Psoas muscle (tissue), 8 donors: ENCODE measurements around the gene FICD. TPM values are rescaled to one million over a fixed set of nuclear protein-coding genes. Genes with fewer than 3 reads are reported as not detected.

Source experiments
- ATAC-seq, 4 donors: fragments of 200-7000 bp; cut with Tn5 transposase; one replicate each; pipeline ENCODE4 v1.9.1; 2020; ENCODE audit warnings: moderate library complexity in 3 of 4, mild to moderate bottlenecking in 2 of 4
- DNase-seq, 2 donors: peaks; one replicate each; pipeline ENCODE4 v3.0.0-alpha.2; 2020
- H3K27ac ChIP-seq: fragments of 200-600 bp; one replicate; pipeline ENCODE4 v1.8.0; 2022
- H3K27me3 ChIP-seq, 3 donors: fragments of 200-600 bp in 1 of 3; one replicate each; pipeline versions ENCODE4 v1.6.1 to v1.8.0; 2013 to 2022; ENCODE audit warnings: low read length in 2 of 3, mild to moderate bottlenecking in 2 of 3, moderate library complexity in 1 of 3; ENCODE audit not compliant: insufficient read depth in 3 of 3
- H3K36me3 ChIP-seq, 2 donors: fragments of 200-600 bp in 1 of 2; one replicate each; pipeline versions ENCODE4 v1.6.1 to v1.8.0; 2013 to 2022; ENCODE audit warnings: low read depth in 1 of 2, mild to moderate bottlenecking in 1 of 2, moderate library complexity in 1 of 2; ENCODE audit not compliant: insufficient read depth in 1 of 2
- H3K4me1 ChIP-seq: fragments of 200-600 bp; one replicate; pipeline ENCODE4 v1.8.0; 2022
- H3K4me3 ChIP-seq: fragments of 200-600 bp; one replicate; pipeline ENCODE4 v1.8.0; 2022; ENCODE audit warnings: mild to moderate bottlenecking
- H3K9me3 ChIP-seq: fragments of 200-600 bp; one replicate; pipeline ENCODE4 v1.8.0; 2022
- WGBS, 3 donors: extraction: QIAGEN DNeasy Blood & Tissue Kit; methylation state at CpG; one replicate each; pipeline versions ENCODE4 v1.1.6 to v1.1.7; 2013; 5-methylcytosine and 5-hydroxymethylcytosine counted together
- intact Hi-C, 2 donors: fragments of 100-400 bp; cut with DNase I; formaldehyde crosslinking; loops; one replicate each; pipeline versions ENCODE4 v1.11.0 to v1.14.2; 2022
- polyA plus RNA-seq, 3 donors: library from polyadenylated mRNA; stranded (reverse); fragments of 200-250 nt; gene quantifications; one replicate each; pipeline ENCODE4 v1.2.3, GENCODE V29; 2013
- total RNA-seq, 4 donors: library from RNA; stranded (reverse); fragmentation: NEBNext Ultra II Directional in 2 of 4; extraction: Animal tissue kit (Norgen Biotek cat#: 25700) in 2 of 4; gene quantifications; one replicate each; pipeline versions ENCODE4 v1.2.1 to v1.2.4, GENCODE V29; 2021 to 2023
- TF ChIP-seq, protein P1 (sequence below): fragments of 200-600 bp; IDR thresholded peaks from one replicate; pipeline ENCODE4 v1.8.0; 2022; ENCODE audit warnings: antibody characterized with exemption
- donor health status: healthy with polysubstance abuse.
- donor health status: DM: no; HTN: no; CAD: no; lungs with moderate emphysema.
- donor health status: Bipolar disorder and iron deficiency.
- donor health status: healthy.
- donor health status: DM: yes; HTN: yes; CAD: no.
- donor health status: DM: no; HTN: no; CAD: no.
- donor health status: DM: no; HTN: no; CAD: no.
- donor health status: DM: yes; HTN: yes; CAD: no.

Gene FICD
- total and polyA plus RNA-seq, 7 donors, result 1.6 to 5.5 (median 4.2) TPM

DNA sequence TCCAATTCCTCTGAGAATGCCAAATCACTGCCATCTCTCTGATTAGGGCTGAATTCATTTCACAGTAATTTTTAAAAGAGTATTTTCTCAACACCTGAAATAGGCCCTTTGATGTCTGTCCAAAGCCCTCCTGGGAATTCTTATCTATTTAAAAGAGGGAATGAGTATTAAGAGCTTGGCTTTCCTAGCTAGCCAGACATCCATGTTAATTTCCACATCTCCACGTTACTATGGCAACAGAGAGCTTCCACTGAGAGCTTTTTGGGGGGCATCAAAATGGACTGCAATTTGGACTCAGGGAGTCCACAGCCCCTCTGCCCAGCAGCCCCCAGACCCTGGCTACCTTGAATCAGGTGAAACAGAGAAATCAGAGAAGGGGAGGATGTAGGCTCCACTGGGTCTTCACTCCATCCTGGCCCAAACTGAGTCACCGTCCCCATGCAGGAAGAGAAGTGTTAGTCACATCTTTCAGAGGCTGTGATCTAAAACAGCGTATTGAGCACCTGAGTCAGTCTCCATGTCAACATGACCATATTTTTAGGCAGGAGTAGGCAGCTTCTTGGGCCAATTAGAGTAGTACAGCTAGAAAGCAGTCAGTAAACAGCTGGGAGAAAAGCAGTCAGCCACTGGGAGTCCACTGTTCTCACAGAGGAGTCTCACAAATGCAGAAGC is 7.0 kb upstream of the FICD start:
- no peaks in the 10 kb centered on the region for H3K36me3 ChIP-seq
- TF ChIP-seq, protein P1, sequence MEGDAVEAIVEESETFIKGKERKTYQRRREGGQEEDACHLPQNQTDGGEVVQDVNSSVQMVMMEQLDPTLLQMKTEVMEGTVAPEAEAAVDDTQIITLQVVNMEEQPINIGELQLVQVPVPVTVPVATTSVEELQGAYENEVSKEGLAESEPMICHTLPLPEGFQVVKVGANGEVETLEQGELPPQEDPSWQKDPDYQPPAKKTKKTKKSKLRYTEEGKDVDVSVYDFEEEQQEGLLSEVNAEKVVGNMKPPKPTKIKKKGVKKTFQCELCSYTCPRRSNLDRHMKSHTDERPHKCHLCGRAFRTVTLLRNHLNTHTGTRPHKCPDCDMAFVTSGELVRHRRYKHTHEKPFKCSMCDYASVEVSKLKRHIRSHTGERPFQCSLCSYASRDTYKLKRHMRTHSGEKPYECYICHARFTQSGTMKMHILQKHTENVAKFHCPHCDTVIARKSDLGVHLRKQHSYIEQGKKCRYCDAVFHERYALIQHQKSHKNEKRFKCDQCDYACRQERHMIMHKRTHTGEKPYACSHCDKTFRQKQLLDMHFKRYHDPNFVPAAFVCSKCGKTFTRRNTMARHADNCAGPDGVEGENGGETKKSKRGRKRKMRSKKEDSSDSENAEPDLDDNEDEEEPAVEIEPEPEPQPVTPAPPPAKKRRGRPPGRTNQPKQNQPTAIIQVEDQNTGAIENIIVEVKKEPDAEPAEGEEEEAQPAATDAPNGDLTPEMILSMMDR, result no peak
- H3K4me3 ChIP-seq, result no peak overlapping the region
- no peaks in the 10 kb centered on the region for H3K4me1 ChIP-seq
- DNase-seq (no peak), ATAC-seq (no peak)
- 54 to 65% (median 62%) methylated on average over 3 of the region's 3 CpGs for WGBS, 3 donors
- H3K27ac ChIP-seq, result no peak overlapping the region
- peaks cover 0 to 4% (median 0%) of the 10 kb centered on the region in 3 donors for H3K27me3 ChIP-seq
- intact Hi-C loops, result no loop called here
- H3K9me3 ChIP-seq, result peaks cover 4% of the 10 kb centered on the region

DNA sequence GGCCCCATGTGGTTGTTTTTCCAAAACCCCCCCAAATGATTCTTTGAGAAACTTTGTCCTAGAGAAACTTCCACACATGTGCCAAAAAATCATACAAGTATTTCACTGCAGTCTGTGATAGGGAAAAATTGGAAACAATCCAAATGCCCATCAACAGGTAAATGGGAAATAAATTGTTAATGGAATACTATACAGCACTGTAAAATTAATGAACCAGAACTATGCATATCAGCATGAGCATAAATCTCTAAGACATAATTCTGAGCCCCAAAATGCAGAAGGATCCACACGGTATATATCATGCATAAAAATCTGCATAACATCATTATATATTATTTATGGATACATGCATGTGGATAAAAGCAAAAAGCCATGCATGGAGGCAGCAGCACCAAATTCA is 5.3 kb upstream of the FICD start:
- no peaks in the 10 kb centered on the region for H3K4me1 ChIP-seq
- 83 to 96% (median 94%) methylated on average over 1 of the region's 1 CpG for WGBS, 3 donors
- peaks cover 0 to 4% (median 0%) of the 10 kb centered on the region in 3 donors for H3K27me3 ChIP-seq
- TF ChIP-seq, protein P1, result no peak
- H3K36me3 ChIP-seq, result no peaks in the 10 kb centered on the region
- DNase-seq (no peak), ATAC-seq (no peak)
- no peak overlapping the region for H3K4me3 ChIP-seq
- intact Hi-C loops, result loop anchor here (5.0 to 10.0 kb wide), 3 partner anchors 593 to 825 kb away; partner anchors contain the start of genes PRDM4 (in 2 of the 2) and PWP1 (in 1 of the 2)
- H3K27ac ChIP-seq, result no peak overlapping the region
- no peaks in the 10 kb centered on the region for H3K9me3 ChIP-seq

DNA sequence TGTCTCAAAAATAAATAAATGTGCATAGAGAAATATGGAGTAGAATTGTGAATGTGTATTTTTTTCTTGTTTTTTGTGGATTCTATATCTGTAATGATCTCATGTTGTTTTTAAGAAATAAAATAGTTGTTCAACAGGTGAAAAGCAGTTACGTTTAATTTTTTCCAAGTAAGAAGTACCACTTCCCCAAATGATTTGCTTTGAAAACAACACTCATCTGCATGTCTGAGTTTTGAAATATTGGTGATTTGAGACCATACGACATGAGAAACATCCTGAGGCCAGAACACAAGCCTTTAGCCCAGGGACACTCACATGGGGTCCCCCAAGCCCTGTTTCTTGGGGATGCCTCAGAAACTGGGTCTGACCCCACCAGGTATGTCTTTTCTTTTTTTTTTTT is 4.2 kb upstream of the FICD start:
- 67 to 75% (median 72%) methylated on average over 2 of the region's 2 CpGs for WGBS, 3 donors
- DNase-seq (no peak), ATAC-seq (no peak)
- H3K4me1 ChIP-seq, result peaks cover 2% of the 10 kb centered on the region
- H3K9me3 ChIP-seq, result no peaks in the 10 kb centered on the region
- no peak overlapping the region for H3K4me3 ChIP-seq
- TF ChIP-seq, protein P1, result no peak
- intact Hi-C loops, result loop anchor here (5.0 to 10.0 kb wide), 3 partner anchors 594 to 826 kb away; partner anchors contain the start of genes PRDM4 (in 2 of the 2) and PWP1 (in 1 of the 2)
- H3K27me3 ChIP-seq, result peaks cover 0 to under 1% (median 0%) of the 10 kb centered on the region in 3 donors
- no peaks in the 10 kb centered on the region for H3K36me3 ChIP-seq
- no peak overlapping the region for H3K27ac ChIP-seq

DNA sequence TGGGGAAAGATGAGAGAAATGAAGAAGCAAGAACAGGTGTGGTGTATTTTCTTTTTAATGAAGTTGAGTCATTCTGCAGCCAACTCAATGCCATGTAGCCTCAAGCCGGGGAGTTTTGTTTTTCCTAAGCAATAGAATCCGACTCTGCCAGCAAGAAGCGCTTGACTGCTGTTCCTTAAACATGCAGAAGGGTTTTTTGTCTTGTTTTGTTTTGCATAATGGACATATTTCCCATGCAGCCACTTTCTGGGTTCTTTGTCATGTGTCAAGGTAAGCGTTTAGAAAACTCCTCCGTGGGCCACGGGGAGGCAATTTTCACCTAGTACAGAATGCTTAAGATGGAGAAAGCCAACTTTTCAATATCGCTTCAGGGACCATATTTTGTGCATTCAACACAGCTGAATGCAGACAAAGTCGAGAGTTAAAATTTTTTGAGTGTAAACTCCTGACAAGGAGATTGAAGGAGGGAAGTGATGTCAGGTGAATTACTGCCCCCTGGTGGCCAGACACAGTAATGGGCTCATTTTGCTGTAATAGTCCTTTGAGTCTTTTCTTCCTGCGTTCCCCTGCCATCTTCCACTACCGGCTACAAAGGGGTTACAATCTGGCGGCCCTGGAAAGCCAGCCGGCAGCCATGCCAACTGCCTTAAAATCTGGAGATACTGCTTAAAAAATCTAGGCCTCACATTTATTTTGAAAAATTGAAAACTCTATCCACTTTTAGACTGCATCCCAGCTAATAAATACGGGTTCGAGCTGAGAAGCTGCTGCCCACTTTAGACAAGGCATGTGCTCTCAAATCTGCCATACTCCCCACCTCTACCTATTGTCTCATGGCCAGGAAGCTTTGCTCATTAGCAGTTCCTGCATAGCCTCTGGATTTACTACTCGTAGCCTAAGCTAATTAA is 3.2 kb upstream of the FICD start:
- no peak for ATAC-seq
- no peaks in the 10 kb centered on the region for H3K27me3 ChIP-seq
- intact Hi-C loops, result loop anchor here (5.0 to 10.0 kb wide), 3 partner anchors 595 to 827 kb away; partner anchors contain the start of genes PRDM4 (in 2 of the 2) and PWP1 (in 1 of the 2)
- peak; percentile 55 to 71 for DNase-seq
- TF ChIP-seq, protein P1, result peak; percentile 93
- H3K27ac ChIP-seq, result no peak overlapping the region
- H3K4me3 ChIP-seq, result peak overlapping the region; percentile 27
- H3K4me1 ChIP-seq, result peaks cover 11% of the 10 kb centered on the region
- 27 to 31% (median 27%) methylated on average over 15 of the region's 15 CpGs for WGBS, 3 donors
- peaks cover 0 to under 1% of the 10 kb centered on the region in 2 donors for H3K36me3 ChIP-seq
- no peaks in the 10 kb centered on the region for H3K9me3 ChIP-seq
